Lung microvascular endothelial cell (primary cell): ENCODE results near the gene FHOD1. TPM values are rescaled to one million over a fixed set of nuclear protein-coding genes. Genes with fewer than 3 reads are reported as not detected.
A peak's percentile ranks its signal among the peaks of the same experiment; 100 is the strongest.

ENCODE experiments used
- DNase-seq, 2 donors: peaks; one replicate each; pipeline versions ENCODE4 v3.0.0 to v3.0.0-alpha.2; 2010; ENCODE audit warnings: low read depth in 2 of 2
- total RNA-seq: library from RNA; depleted of rRNA; stranded (reverse); fragments of >200 nt; gene quantifications from 2 replicates; pipeline ENCODE4 v1.2.1, GENCODE V29; 2014

FHOD1 gene
- total RNA-seq, 1 donor from 2014 or later, result 23.4 TPM

GRCh38 chr16:67250045-67250327, 2.7 kb upstream of the FHOD1 start:
- no peak for DNase-seq

GRCh38 chr16:67249178-67250044, 2.1 kb upstream of the FHOD1 start:
- DNase-seq, result no peak

GRCh38 chr16:67248401-67249177, 1.3 kb upstream of the FHOD1 start, which contains the start of gene SLC9A5:
SLC9A5 (plus strand) TSS chr16:67248979; CDS start chr16:67249015, 36 bp downstream.
- DNase-seq, result peak; percentile 32 to 40

- DNase-seq, result no peak
Measured at GRCh38 chr16:67248073-67248400, 756 bp upstream of the FHOD1 start.

- peak; percentile 25 to 36 for DNase-seq
Measured at GRCh38 chr16:67246756-67247191, 507 bp downstream of the FHOD1 start.

- DNase-seq, result peak; percentile 78 to 90
Measured at GRCh38 chr16:67246081-67246755, 1.1 kb downstream of the FHOD1 start.

GRCh38 chr16:67245674-67246080, 1.6 kb downstream of the FHOD1 start:
- DNase-seq, result no peak

GRCh38 chr16:67245186-67245585, 2.1 kb downstream of the FHOD1 start:
- no peak for DNase-seq

- DNase-seq, result peak in 1 of 2 donors; percentile 94
Measured at GRCh38 chr16:67244387-67245185, 2.7 kb downstream of the FHOD1 start.

GRCh38 chr16:67243481-67243880, 3.8 kb downstream of the FHOD1 start:
- DNase-seq, result no peak

- no peak for DNase-seq
Measured at GRCh38 chr16:67242138-67242730, 5.0 kb downstream of the FHOD1 start.

- peak; percentile 48 to 64 for DNase-seq
Measured at GRCh38 chr16:67241008-67241900, 6.0 kb downstream of the FHOD1 start.

- DNase-seq, result no peak
Measured at GRCh38 chr16:67240506-67240905, 6.8 kb downstream of the FHOD1 start.

- no peak for DNase-seq
Measured at GRCh38 chr16:67238806-67239470, 8.3 kb downstream of the FHOD1 start.

GRCh38 chr16:67238278-67238575, 9.1 kb downstream of the FHOD1 start:
- DNase-seq, result no peak

- no peak for DNase-seq
Measured at GRCh38 chr16:67237396-67238277, 9.6 kb downstream of the FHOD1 start.

GRCh38 chr16:67236563-67237395, 10.5 kb downstream of the FHOD1 start:
- DNase-seq, result peak; percentile 72 to 77
